ENCODE measurements around the gene VAV1.

The VAV1 gene

DNA sequence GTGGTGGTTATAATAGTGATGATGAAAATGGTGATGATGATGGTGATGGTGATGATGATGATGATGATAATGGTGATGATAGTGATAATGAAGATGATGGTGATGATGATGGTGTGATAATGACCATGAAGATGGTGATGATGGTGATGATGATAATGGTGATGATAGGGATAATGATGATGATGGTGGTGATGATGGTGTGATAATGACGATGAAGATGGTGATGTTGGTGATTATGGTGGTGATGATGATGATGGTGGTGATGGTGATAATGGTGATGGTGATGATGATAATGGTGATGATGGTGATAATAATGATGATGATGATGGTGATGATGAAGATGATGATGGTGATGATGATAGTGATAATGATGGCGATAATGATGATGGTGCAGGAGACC is 116.5 kb downstream of the VAV1 start:
- H2BK5ac ChIP-seq (ENCODE audit: low read length) = no peak overlapping the region
- no peak overlapping the region for H3K4me2 ChIP-seq (ENCODE audit: low read length)
- H2BK120ac ChIP-seq (ENCODE audit: low read depth, low read length) = no peak overlapping the region
- no peaks in the 10 kb centered on the region for H3K4me1 ChIP-seq (ENCODE audit: control insufficient read depth, low read depth, low read length)
- no peaks in the 10 kb centered on the region for H3K36me3 ChIP-seq (ENCODE audit: control insufficient read depth, insufficient read depth, low read length)
- H3K79me1 ChIP-seq (ENCODE audit: low read length) = no peaks in the 10 kb centered on the region
- no peak overlapping the region for H4K8ac ChIP-seq (ENCODE audit: low read depth, low read length)
- H3K27me3 ChIP-seq (ENCODE audit: insufficient read depth, low read length, poor library complexity) = no peaks in the 10 kb centered on the region
- no peaks in the 10 kb centered on the region for H3K79me2 ChIP-seq (ENCODE audit: control insufficient read depth, insufficient read depth, low read length)
- no peak overlapping the region for H3K4me3 ChIP-seq (ENCODE audit: low read length)
- H2AK5ac ChIP-seq (ENCODE audit: low read length) = no peak overlapping the region
- no peak overlapping the region for H3K27ac ChIP-seq (ENCODE audit: low read depth, low read length)
- H4K5ac ChIP-seq (ENCODE audit: low read length) = no peak overlapping the region
- no peak overlapping the region for H3K23ac ChIP-seq (ENCODE audit: low read length)
- no peak overlapping the region for H3K4ac ChIP-seq (ENCODE audit: low read depth, low read length)
- DNase-seq = no peak
- no peak overlapping the region for H2BK15ac ChIP-seq (replicated peaks; ENCODE audit: low read depth)
- WGBS (ENCODE audit: extremely low coverage, insufficient coverage, low lambda C conversion rate) = 100% methylated on average over 1 of the region's 2 CpGs
- no peak overlapping the region for H3K18ac ChIP-seq (ENCODE audit: low read length)
- no peak overlapping the region for H3K56ac ChIP-seq (ENCODE audit: low read length)
- no peak overlapping the region for H3K9ac ChIP-seq (ENCODE audit: low read length)

DNA sequence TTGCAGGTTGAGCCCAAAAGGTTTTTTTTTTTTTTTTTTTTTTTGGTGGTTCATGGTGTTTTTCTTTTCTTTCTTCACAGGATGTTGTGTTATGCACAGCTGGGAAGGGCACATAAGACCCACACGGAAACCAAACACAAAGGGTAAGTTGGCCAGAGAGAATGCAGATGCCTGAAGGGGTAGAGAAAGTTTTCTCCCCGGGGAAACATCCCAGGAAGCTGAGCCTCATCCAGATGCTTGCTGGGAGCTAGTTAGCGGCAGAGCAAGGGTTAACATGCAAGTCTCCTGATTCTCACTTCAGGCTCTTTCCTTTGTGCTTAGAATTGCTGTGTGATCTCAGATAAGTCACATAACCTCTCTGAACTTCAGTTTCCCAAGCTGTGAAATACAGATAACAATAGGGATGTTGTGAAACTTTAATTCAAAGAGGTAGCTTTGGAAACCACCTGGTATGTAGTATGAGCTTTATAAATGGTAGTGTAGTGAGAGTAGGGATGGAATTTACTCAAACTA is 117.9 kb downstream of the VAV1 start:
- Histone ChIP-seq H3K27me3 (ENCODE audit: insufficient read depth, low read length, poor library complexity) (no peaks in the 10 kb centered on the region), H4K5ac (ENCODE audit: low read length) (no peak overlapping the region), H2BK120ac (ENCODE audit: low read depth, low read length) (no peak overlapping the region), H3K9ac (ENCODE audit: low read length) (no peak overlapping the region), H2BK15ac (replicated peaks; ENCODE audit: low read depth) (no peak overlapping the region), H3K18ac (ENCODE audit: low read length) (no peak overlapping the region), H4K8ac (ENCODE audit: low read depth, low read length) (no peak overlapping the region), H3K56ac (ENCODE audit: low read length) (no peak overlapping the region), H3K4me1 (ENCODE audit: control insufficient read depth, low read depth, low read length) (no peaks in the 10 kb centered on the region), H2AK5ac (ENCODE audit: low read length) (no peak overlapping the region), H3K4me2 (ENCODE audit: low read length) (no peak overlapping the region), H3K23ac (ENCODE audit: low read length) (no peak overlapping the region), H3K79me1 (ENCODE audit: low read length) (no peaks in the 10 kb centered on the region), H3K27ac (ENCODE audit: low read depth, low read length) (no peak overlapping the region), H3K36me3 (ENCODE audit: control insufficient read depth, insufficient read depth, low read length) (no peaks in the 10 kb centered on the region), H3K4me3 (ENCODE audit: low read length) (no peak overlapping the region), H2BK5ac (ENCODE audit: low read length) (no peak overlapping the region), H3K4ac (ENCODE audit: low read depth, low read length) (no peak overlapping the region), H3K79me2 (ENCODE audit: control insufficient read depth, insufficient read depth, low read length) (no peaks in the 10 kb centered on the region)
- DNase-seq = no peak
- WGBS (ENCODE audit: extremely low coverage, insufficient coverage, low lambda C conversion rate) = no CpG with 5 or more reads among the region's 3 CpGs

DNA sequence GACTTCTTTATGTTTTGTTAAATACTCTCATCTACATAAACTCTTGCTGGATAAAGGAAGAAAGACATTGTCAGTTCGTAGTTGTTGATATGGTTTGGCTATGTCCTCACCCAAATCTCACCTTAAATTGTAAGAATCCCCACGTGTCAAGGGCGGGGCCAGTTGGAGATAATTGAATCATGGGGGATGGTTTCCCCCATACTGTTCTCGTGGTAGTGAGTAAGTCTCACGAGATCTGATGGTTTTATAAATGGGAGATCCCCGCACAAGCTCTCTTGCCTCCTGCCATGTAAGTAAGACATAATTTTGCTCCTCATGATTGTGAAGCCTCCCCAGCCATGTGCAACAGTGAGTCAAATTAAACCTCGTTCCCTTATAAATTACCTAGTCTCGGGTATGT is 118.4 kb downstream of the VAV1 start:
- Histone ChIP-seq H3K79me1 (ENCODE audit: low read length) (no peaks in the 10 kb centered on the region), H3K27ac (ENCODE audit: low read depth, low read length) (no peak overlapping the region), H2BK120ac (ENCODE audit: low read depth, low read length) (no peak overlapping the region), H2BK5ac (ENCODE audit: low read length) (no peak overlapping the region), H4K5ac (ENCODE audit: low read length) (no peak overlapping the region), H3K4ac (ENCODE audit: low read depth, low read length) (no peak overlapping the region), H3K4me2 (ENCODE audit: low read length) (no peak overlapping the region), H3K4me3 (ENCODE audit: low read length) (no peak overlapping the region), H3K27me3 (ENCODE audit: insufficient read depth, low read length, poor library complexity) (no peaks in the 10 kb centered on the region), H3K4me1 (ENCODE audit: control insufficient read depth, low read depth, low read length) (no peaks in the 10 kb centered on the region), H3K9ac (ENCODE audit: low read length) (no peak overlapping the region), H4K8ac (ENCODE audit: low read depth, low read length) (no peak overlapping the region), H3K56ac (ENCODE audit: low read length) (no peak overlapping the region), H3K18ac (ENCODE audit: low read length) (no peak overlapping the region), H2BK15ac (replicated peaks; ENCODE audit: low read depth) (no peak overlapping the region), H3K23ac (ENCODE audit: low read length) (no peak overlapping the region), H3K36me3 (ENCODE audit: control insufficient read depth, insufficient read depth, low read length) (no peaks in the 10 kb centered on the region), H3K79me2 (ENCODE audit: control insufficient read depth, insufficient read depth, low read length) (no peaks in the 10 kb centered on the region), H2AK5ac (ENCODE audit: low read length) (no peak overlapping the region)
- WGBS (ENCODE audit: extremely low coverage, insufficient coverage, low lambda C conversion rate) = no CpG with 5 or more reads among the region's 8 CpGs
- no peak for DNase-seq

DNA sequence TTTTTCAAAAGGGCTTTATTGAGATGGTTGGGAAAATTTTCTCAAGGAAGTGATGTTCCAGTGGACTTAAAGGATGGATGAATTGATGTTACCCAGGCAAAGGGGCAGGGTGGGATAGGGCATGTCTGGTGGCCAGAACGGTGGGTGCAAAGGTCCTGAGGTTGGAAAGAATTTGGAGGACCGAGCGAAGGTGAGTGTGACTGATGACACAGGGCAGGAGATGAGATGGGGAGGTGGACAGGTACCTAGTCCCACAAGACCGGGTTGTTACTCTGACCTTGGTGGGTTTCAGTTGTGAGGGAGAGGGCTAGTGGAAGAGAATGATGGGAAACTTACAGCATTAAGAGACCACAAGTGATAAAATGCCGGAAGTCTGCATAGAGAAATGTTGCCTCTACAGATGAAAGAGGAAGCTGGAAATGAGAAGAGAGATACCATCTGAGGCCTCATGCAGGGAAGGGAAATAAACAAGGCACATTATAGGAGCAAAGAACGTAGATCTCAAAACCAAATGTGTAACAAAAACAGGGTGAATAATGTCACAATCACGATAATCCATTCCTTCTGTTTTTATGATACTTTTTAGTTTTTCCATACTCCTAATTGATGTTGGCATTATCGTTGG is 119.4 kb downstream of the VAV1 start:
- H3K79me1 ChIP-seq (ENCODE audit: low read length) = no peaks in the 10 kb centered on the region
- no peak for DNase-seq
- no peak overlapping the region for H3K56ac ChIP-seq (ENCODE audit: low read length)
- H3K9ac ChIP-seq (ENCODE audit: low read length) = no peak overlapping the region
- H3K4me1 ChIP-seq (ENCODE audit: control insufficient read depth, low read depth, low read length) = no peaks in the 10 kb centered on the region
- H3K4ac ChIP-seq (ENCODE audit: low read depth, low read length) = no peak overlapping the region
- H3K27me3 ChIP-seq (ENCODE audit: insufficient read depth, low read length, poor library complexity) = no peaks in the 10 kb centered on the region
- H2BK120ac ChIP-seq (ENCODE audit: low read depth, low read length) = no peak overlapping the region
- WGBS (ENCODE audit: extremely low coverage, insufficient coverage, low lambda C conversion rate) = no CpG with 5 or more reads among the region's 8 CpGs
- no peak overlapping the region for H2AK5ac ChIP-seq (ENCODE audit: low read length)
- no peak overlapping the region for H2BK15ac ChIP-seq (replicated peaks; ENCODE audit: low read depth)
- H3K27ac ChIP-seq (ENCODE audit: low read depth, low read length) = no peak overlapping the region
- no peaks in the 10 kb centered on the region for H3K79me2 ChIP-seq (ENCODE audit: control insufficient read depth, insufficient read depth, low read length)
- no peak overlapping the region for H3K18ac ChIP-seq (ENCODE audit: low read length)
- H4K8ac ChIP-seq (ENCODE audit: low read depth, low read length) = no peak overlapping the region
- H3K23ac ChIP-seq (ENCODE audit: low read length) = no peak overlapping the region
- H3K4me3 ChIP-seq (ENCODE audit: low read length) = no peak overlapping the region
- no peak overlapping the region for H3K4me2 ChIP-seq (ENCODE audit: low read length)
- H2BK5ac ChIP-seq (ENCODE audit: low read length) = no peak overlapping the region
- H3K36me3 ChIP-seq (ENCODE audit: control insufficient read depth, insufficient read depth, low read length) = no peaks in the 10 kb centered on the region
- no peak overlapping the region for H4K5ac ChIP-seq (ENCODE audit: low read length)

DNA sequence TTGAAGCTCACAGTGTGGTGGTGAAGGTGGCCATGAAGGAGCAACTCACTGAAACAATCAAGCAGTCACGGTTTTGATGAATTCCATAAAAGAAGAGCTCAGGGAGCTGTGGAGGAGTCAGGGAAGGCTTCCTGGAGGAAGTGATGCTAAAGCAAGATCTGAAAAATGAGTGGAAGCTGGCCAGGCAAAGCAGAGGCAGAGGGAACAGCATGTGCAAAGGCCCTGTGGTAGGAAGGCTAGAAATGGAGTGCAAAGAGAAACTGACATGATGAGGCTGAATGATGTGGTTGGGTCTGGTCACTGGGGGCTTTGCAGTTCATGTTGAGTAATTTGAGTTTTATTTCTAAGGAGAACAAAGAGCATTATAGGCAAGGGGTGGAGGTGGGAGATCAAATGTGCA is 121.8 kb downstream of the VAV1 start:
- Histone ChIP-seq H2BK120ac (ENCODE audit: low read depth, low read length) (no peak overlapping the region), H3K36me3 (ENCODE audit: control insufficient read depth, insufficient read depth, low read length) (no peaks in the 10 kb centered on the region), H2BK15ac (replicated peaks; ENCODE audit: low read depth) (no peak overlapping the region), H2AK5ac (ENCODE audit: low read length) (no peak overlapping the region), H3K9ac (ENCODE audit: low read length) (no peak overlapping the region), H4K8ac (ENCODE audit: low read depth, low read length) (no peak overlapping the region), H3K4me3 (ENCODE audit: low read length) (no peak overlapping the region), H3K4ac (ENCODE audit: low read depth, low read length) (no peak overlapping the region), H3K4me1 (ENCODE audit: control insufficient read depth, low read depth, low read length) (no peaks in the 10 kb centered on the region), H3K79me1 (ENCODE audit: low read length) (no peaks in the 10 kb centered on the region), H3K27ac (ENCODE audit: low read depth, low read length) (no peak overlapping the region), H3K4me2 (ENCODE audit: low read length) (no peak overlapping the region), H3K56ac (ENCODE audit: low read length) (no peak overlapping the region), H3K23ac (ENCODE audit: low read length) (no peak overlapping the region), H2BK5ac (ENCODE audit: low read length) (no peak overlapping the region), H4K5ac (ENCODE audit: low read length) (no peak overlapping the region), H3K27me3 (ENCODE audit: insufficient read depth, low read length, poor library complexity) (no peaks in the 10 kb centered on the region), H3K18ac (ENCODE audit: low read length) (no peak overlapping the region), H3K79me2 (ENCODE audit: control insufficient read depth, insufficient read depth, low read length) (no peaks in the 10 kb centered on the region)
- no peak for DNase-seq
- no CpG with 5 or more reads among the region's 1 CpG for WGBS (ENCODE audit: extremely low coverage, insufficient coverage, low lambda C conversion rate)

DNA sequence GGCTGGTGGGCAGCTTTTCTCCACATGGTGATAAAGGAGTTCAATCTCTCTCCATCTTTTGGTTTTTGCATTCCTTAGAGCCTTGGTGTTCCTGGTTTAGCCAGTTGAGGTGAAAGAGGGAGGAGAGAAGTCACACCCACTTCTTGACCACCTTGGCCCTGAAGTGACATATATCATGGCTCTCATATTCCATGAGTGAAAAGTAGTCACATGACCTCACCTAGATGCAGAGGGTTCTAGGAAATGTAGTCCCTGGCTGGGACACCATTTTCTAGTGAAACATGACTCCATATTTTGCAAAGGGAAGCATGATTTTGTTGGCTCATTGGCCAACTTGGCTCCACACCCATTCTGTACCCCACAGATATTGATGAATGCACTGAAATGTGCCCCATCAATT is 130.9 kb downstream of the VAV1 start:
- no peak overlapping the region for H3K9ac ChIP-seq (ENCODE audit: low read length)
- no peak overlapping the region for H3K27ac ChIP-seq (ENCODE audit: low read depth, low read length)
- no peak overlapping the region for H2BK15ac ChIP-seq (replicated peaks; ENCODE audit: low read depth)
- no peak overlapping the region for H2BK5ac ChIP-seq (ENCODE audit: low read length)
- H3K56ac ChIP-seq (ENCODE audit: low read length) = no peak overlapping the region
- H3K18ac ChIP-seq (ENCODE audit: low read length) = no peak overlapping the region
- no peak overlapping the region for H3K4me2 ChIP-seq (ENCODE audit: low read length)
- no peaks in the 10 kb centered on the region for H3K79me2 ChIP-seq (ENCODE audit: control insufficient read depth, insufficient read depth, low read length)
- H3K36me3 ChIP-seq (ENCODE audit: control insufficient read depth, insufficient read depth, low read length) = no peaks in the 10 kb centered on the region
- H2AK5ac ChIP-seq (ENCODE audit: low read length) = no peak overlapping the region
- H4K8ac ChIP-seq (ENCODE audit: low read depth, low read length) = no peak overlapping the region
- no peak overlapping the region for H2BK120ac ChIP-seq (ENCODE audit: low read depth, low read length)
- no peaks in the 10 kb centered on the region for H3K27me3 ChIP-seq (ENCODE audit: insufficient read depth, low read length, poor library complexity)
- H3K79me1 ChIP-seq (ENCODE audit: low read length) = no peaks in the 10 kb centered on the region
- no peak overlapping the region for H3K4me3 ChIP-seq (ENCODE audit: low read length)
- no peak overlapping the region for H3K23ac ChIP-seq (ENCODE audit: low read length)
- no peak for DNase-seq
- H3K4me1 ChIP-seq (ENCODE audit: control insufficient read depth, low read depth, low read length) = no peaks in the 10 kb centered on the region
- H3K4ac ChIP-seq (ENCODE audit: low read depth, low read length) = no peak overlapping the region
- H4K5ac ChIP-seq (ENCODE audit: low read length) = no peak overlapping the region
